Keratinocyte (primary cell): ENCODE results near the gene KRTAP5-10.
A peak's percentile ranks its signal among the peaks of the same experiment; 100 is the strongest.

Experiments used
- CTCF ChIP-seq, 3 experiments: IDR thresholded peaks in 1 of 3; conservative IDR thresholded peaks in 1 of 3; optimal IDR thresholded peaks in 1 of 3; 2 replicates in 2 of 3; 3 replicates in 1 of 3; pipeline versions ENCODE3 to v1.5.1; 2011; ENCODE audit warnings: low read length in 3 of 3, mild to moderate bottlenecking in 3 of 3, moderate library complexity in 2 of 3, control low read depth in 1 of 3, inconsistent platforms in 1 of 3; ENCODE audit not compliant: insufficient read depth in 2 of 3; ENCODE audit errors: extremely low read depth in 1 of 3
- EZH2 ChIP-seq: IDR thresholded peaks from one replicate; pipeline ENCODE4 v1.6.1; 2012; ENCODE audit warnings: inconsistent platforms, mild to moderate bottlenecking, low read length, moderate library complexity

- TF ChIP-seq CTCF (optimal IDR thresholded peaks at IDR 0.05 in 1 of 3, IDR thresholded peaks at IDR 0.05 in 1 of 3, conservative IDR thresholded peaks at IDR 0.05 in 1 of 3; ENCODE audit: extremely low read depth in 1 of 3, insufficient read depth in 2 of 3, low read length in 3 of 3) (peak; percentile 63 to 93 (median 88)), EZH2 (no peak)
These were observed 15.0 kb downstream of the KRTAP5-10 start for GRCh38 chr11:71580057-71581003.
